H9 (cell line): ENCODE results near the gene CACNA1I. TPM values are rescaled to one million over a fixed set of nuclear protein-coding genes. Genes with fewer than 3 reads are reported as not detected.

Experiments used
- DNase-seq: peaks from one replicate; pipeline ENCODE4 v3.0.0-alpha.2; 2017
- H2AFZ ChIP-seq: one replicate; pipeline ENCODE4 v1.6.1; 2013; ENCODE audit warnings: mild to moderate bottlenecking, low read length, control low read depth, moderate library complexity
- H2AK5ac ChIP-seq: 2 replicates; pipeline ENCODE4 v1.6.1; 2013; ENCODE audit warnings: low read length, control low read depth, mixed read lengths; ENCODE audit not compliant: insufficient read length
- H2BK120ac ChIP-seq: one replicate; pipeline ENCODE4 v1.6.1; 2013; ENCODE audit warnings: low read depth, mild to moderate bottlenecking, low read length, control low read depth, inconsistent platforms; ENCODE audit not compliant: poor library complexity, severe bottlenecking
- H2BK12ac ChIP-seq: 2 replicates; pipeline ENCODE4 v1.6.1; 2013; ENCODE audit warnings: low read length, control low read depth, mixed read lengths, low read depth; ENCODE audit not compliant: insufficient read length
- H2BK15ac ChIP-seq: 2 replicates; pipeline ENCODE4 v1.6.1; 2013; ENCODE audit warnings: low read depth, low read length, control low read depth
- H2BK20ac ChIP-seq: one replicate; pipeline ENCODE4 v1.6.1; 2013; ENCODE audit warnings: low read depth, mild to moderate bottlenecking, low read length, control low read depth, inconsistent platforms; ENCODE audit not compliant: poor library complexity, severe bottlenecking
- H2BK5ac ChIP-seq: 2 replicates; pipeline ENCODE4 v1.6.1; 2013; ENCODE audit warnings: low read length, control low read depth, mixed read lengths; ENCODE audit not compliant: insufficient read length
- H3K14ac ChIP-seq: 2 replicates; pipeline ENCODE4 v1.6.1; 2013; ENCODE audit warnings: low read length, control low read depth; ENCODE audit not compliant: insufficient read depth
- H3K18ac ChIP-seq: 2 replicates; pipeline ENCODE4 v1.6.1; 2013; ENCODE audit warnings: low read depth, mild to moderate bottlenecking, mixed read lengths, low read length, control low read depth; ENCODE audit not compliant: insufficient read length
- H3K23ac ChIP-seq: 2 replicates; pipeline ENCODE4 v1.6.1; 2013; ENCODE audit warnings: low read length, control low read depth, mixed read lengths, low read depth; ENCODE audit not compliant: insufficient read length
- H3K23me2 ChIP-seq: 2 replicates; pipeline ENCODE4 v1.6.1; 2013; ENCODE audit warnings: low read depth, mild to moderate bottlenecking, mixed read lengths, low read length, control low read depth; ENCODE audit not compliant: insufficient read length, poor library complexity, severe bottlenecking
- H3K27ac ChIP-seq: 2 replicates; pipeline ENCODE4 v1.5.1; 2013; ENCODE audit warnings: low read length, control low read depth, mixed read lengths, low read depth; ENCODE audit not compliant: insufficient read length
- H3K27me3 ChIP-seq: 2 replicates; pipeline ENCODE4 v1.6.1; 2013; ENCODE audit warnings: low read length, control low read depth, inconsistent platforms; ENCODE audit not compliant: insufficient read depth
- H3K4ac ChIP-seq: 2 replicates; pipeline ENCODE4 v1.6.1; 2013; ENCODE audit warnings: low read depth, mild to moderate bottlenecking, control low read depth, inconsistent platforms, low read length, moderate library complexity
- H3K4me1 ChIP-seq: 2 replicates; pipeline ENCODE4 v1.6.1; 2013; ENCODE audit warnings: low read length, control low read depth, inconsistent platforms; ENCODE audit not compliant: insufficient read depth
- H3K4me2 ChIP-seq: 2 replicates; pipeline ENCODE4 v1.6.1; 2013; ENCODE audit warnings: low read length, control low read depth, mixed read lengths; ENCODE audit not compliant: insufficient read length, insufficient read depth
- H3K56ac ChIP-seq: 2 replicates; pipeline ENCODE4 v1.6.1; 2013; ENCODE audit warnings: low read depth, mild to moderate bottlenecking, mixed read lengths, low read length, control low read depth; ENCODE audit not compliant: insufficient read length
- H3K79me1 ChIP-seq: 2 replicates; pipeline ENCODE4 v1.6.1; 2013; ENCODE audit warnings: low read depth, mild to moderate bottlenecking, moderate library complexity, low read length, control low read depth, inconsistent platforms; ENCODE audit not compliant: insufficient read depth, poor library complexity, severe bottlenecking
- H3K79me2 ChIP-seq: 2 replicates; pipeline ENCODE4 v1.6.1; 2013; ENCODE audit warnings: low read length, control low read depth, inconsistent platforms; ENCODE audit not compliant: insufficient read depth
- H3K9ac ChIP-seq: 2 replicates; pipeline ENCODE4 v1.6.1; 2013; ENCODE audit warnings: low read length, control low read depth, mixed read lengths; ENCODE audit not compliant: insufficient read length; ENCODE audit errors: extremely low read depth
- H3K9me3 ChIP-seq: one replicate; pipeline ENCODE4 v1.6.1; 2013; ENCODE audit warnings: low read depth, low read length, inconsistent platforms; ENCODE audit not compliant: control insufficient read depth
- H3T11ph ChIP-seq: one replicate; pipeline ENCODE4 v1.6.1; 2013; ENCODE audit warnings: mild to moderate bottlenecking, low read length, control low read depth, inconsistent platforms
- H4K20me1 ChIP-seq: one replicate; pipeline ENCODE4 v1.6.1; 2013; ENCODE audit not compliant: control insufficient read depth, insufficient read length, insufficient read depth
- H4K5ac ChIP-seq: 2 replicates; pipeline ENCODE4 v1.6.1; 2013; ENCODE audit warnings: low read depth, mild to moderate bottlenecking, mixed read lengths, low read length, control low read depth; ENCODE audit not compliant: insufficient read length
- H4K8ac ChIP-seq: replicated peaks from 2 replicates; pipeline ENCODE4 v1.6.1; 2013; ENCODE audit warnings: low read length, control low read depth, mixed read lengths, low read depth; ENCODE audit not compliant: insufficient read length
- H4K91ac ChIP-seq: 2 replicates; pipeline ENCODE4 v1.6.1; 2013; ENCODE audit warnings: low read depth, mild to moderate bottlenecking, moderate library complexity, mixed read lengths, low read length, control low read depth; ENCODE audit not compliant: insufficient read length
- H3K27ac Mint-ChIP-seq, 3 experiments: 2 replicates in 2 of 3; 3 replicates in 1 of 3; pipeline ENCODE4 v1.8.0; 2020 to 2021; ENCODE audit warnings: mixed read lengths in 3 of 3, mild to moderate bottlenecking in 1 of 3, moderate library complexity in 1 of 3
- H3K27me3 Mint-ChIP-seq: 2 replicates; pipeline ENCODE4 v1.8.0; 2021; ENCODE audit warnings: low read depth, mild to moderate bottlenecking, moderate library complexity, mixed read lengths
- H3K36me3 Mint-ChIP-seq, 3 experiments: 2 replicates in 2 of 3; 3 replicates in 1 of 3; pipeline ENCODE4 v1.8.0; 2020 to 2021; ENCODE audit warnings: low read depth in 3 of 3, mixed read lengths in 3 of 3; ENCODE audit not compliant: insufficient read depth in 1 of 3
- H3K4me1 Mint-ChIP-seq, 2 experiments: 2 replicates each; pipeline ENCODE4 v1.8.0; 2020; ENCODE audit warnings: mixed read lengths in 2 of 2
- H3K4me3 Mint-ChIP-seq, 2 experiments: 2 replicates in 1 of 2; 3 replicates in 1 of 2; pipeline ENCODE4 v1.8.0; 2020 to 2021; ENCODE audit warnings: mild to moderate bottlenecking in 2 of 2, mixed read lengths in 2 of 2, moderate library complexity in 1 of 2
- H3K9me3 Mint-ChIP-seq, 2 experiments: 2 replicates in 1 of 2; 3 replicates in 1 of 2; pipeline ENCODE4 v1.8.0; 2020; ENCODE audit warnings: mild to moderate bottlenecking in 2 of 2, mixed read lengths in 2 of 2, moderate library complexity in 1 of 2
- CTCF ChIP-seq: fragments of 200-600 bp; sonication (generic); conservative IDR thresholded peaks from 3 replicates; pipeline ENCODE4 v1.8.0; 2021; ENCODE audit warnings: antibody characterized with exemption, mild to moderate bottlenecking
- WGBS: extraction: QIAGEN DNeasy Blood & Tissue Kit; methylation state at CpG from one replicate; pipeline ENCODE4 v1.1.7; 2013; ENCODE audit warnings: missing lambda C conversion rate, low lambda C conversion rate, mixed read lengths; ENCODE audit not compliant: insufficient read length; ENCODE audit errors: extremely low coverage; 5-methylcytosine and 5-hydroxymethylcytosine counted together
- total RNA-seq: library from RNA; stranded (reverse); gene quantifications from 2 replicates; pipeline ENCODE4 v1.2.1, GENCODE V29; 2021

Gene CACNA1I
- total RNA-seq, 1 experiment from 2014 or later = 0.50 TPM

GRCh38 chr22:39627208-39627607, 56.7 kb downstream of the CACNA1I start:
- no peak overlapping the region for H4K8ac ChIP-seq
- Mint-ChIP-seq H3K4me1 (peaks cover 19 to 42% of the 10 kb centered on the region in 2 experiments), H3K27me3 (peaks cover 11% of the 10 kb centered on the region), H3K9me3 (no peaks in the 10 kb centered on the region), H3K27ac (no peak overlapping the region), H3K36me3 (no peaks in the 10 kb centered on the region), H3K4me3 (no peak overlapping the region)
- H3K9ac ChIP-seq = no peak overlapping the region
- no peak overlapping the region for H4K91ac ChIP-seq
- no CpG with 5 or more reads among the region's 14 CpGs for WGBS
- H2BK120ac ChIP-seq = no peak overlapping the region
- no peak overlapping the region for H3K23ac ChIP-seq
- no peak overlapping the region for H3K27ac ChIP-seq
- no peak for TF ChIP-seq CTCF
- H3T11ph ChIP-seq = no peak overlapping the region
- no peak overlapping the region for H2BK5ac ChIP-seq
- H3K14ac ChIP-seq = no peak overlapping the region
- H3K4me2 ChIP-seq = no peak overlapping the region
- no peak overlapping the region for H2BK20ac ChIP-seq
- no peaks in the 10 kb centered on the region for H4K20me1 ChIP-seq
- DNase-seq = no peak
- H3K23me2 ChIP-seq = no peaks in the 10 kb centered on the region
- no peak overlapping the region for H4K5ac ChIP-seq
- H2BK15ac ChIP-seq = no peak overlapping the region
- H3K79me1 ChIP-seq = no peaks in the 10 kb centered on the region
- no peak overlapping the region for H3K18ac ChIP-seq
- H2BK12ac ChIP-seq = no peak overlapping the region
- 0 out of 2 replicates have a peak, but pooled peaks cover 5% of the 10 kb centered on the region for H3K4me1 ChIP-seq
- H3K79me2 ChIP-seq = no peaks in the 10 kb centered on the region
- H3K4ac ChIP-seq = no peak overlapping the region
- no peaks in the 10 kb centered on the region for H3K27me3 ChIP-seq
- H3K9me3 ChIP-seq = no peaks in the 10 kb centered on the region
- no peak overlapping the region for H3K56ac ChIP-seq
- no peak overlapping the region for H2AFZ ChIP-seq
- no peak overlapping the region for H2AK5ac ChIP-seq
